ENCODE data around the gene PRKG1. TPM values are rescaled to one million over a fixed set of nuclear protein-coding genes. Genes with fewer than 3 reads are reported as not detected.

The PRKG1 gene
- total RNA-seq, 1 donor: 19.5 TPM

DNA sequence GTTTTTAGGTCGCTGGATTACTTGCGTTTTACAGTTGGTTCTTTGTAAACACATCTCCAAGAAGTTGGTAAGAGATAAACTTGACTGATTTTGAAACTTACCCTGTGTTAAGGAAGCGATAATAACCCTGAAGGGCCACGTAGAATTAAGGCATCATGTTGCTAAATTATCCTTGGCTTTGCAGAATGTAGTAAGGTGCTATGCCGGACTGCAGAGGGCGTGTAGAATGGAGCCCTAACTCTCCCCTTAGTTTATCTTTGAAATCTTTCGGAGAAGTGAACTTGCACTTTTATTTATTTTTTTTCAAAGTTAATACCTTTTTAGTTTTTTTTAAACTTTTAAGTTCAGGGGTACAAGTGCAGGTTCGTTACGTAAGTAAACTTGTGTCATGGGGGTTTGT, 1031.0 kb downstream of the PRKG1 start:
- H4K20me1 ChIP-seq (ENCODE audit: insufficient read depth, low read length): no peaks in the 10 kb centered on the region
- H3K27ac ChIP-seq (ENCODE audit: low read depth, low read length): no peak overlapping the region
- H3K79me2 ChIP-seq (ENCODE audit: insufficient read depth, low read length): no peaks in the 10 kb centered on the region
- TF ChIP-seq CTCF (IDR thresholded peaks at IDR 0.05; ENCODE audit: extremely low read depth, low read depth, low read length): no peak
- H3K4me3 ChIP-seq (ENCODE audit: insufficient read depth, low read length): no peak overlapping the region
- no peak overlapping the region for H2AFZ ChIP-seq (ENCODE audit: low read length)
- no peaks in the 10 kb centered on the region for H3K36me3 ChIP-seq (ENCODE audit: insufficient read depth, low read length)
- H3K4me2 ChIP-seq (ENCODE audit: insufficient read depth, low read length): no peak overlapping the region
- no peaks in the 10 kb centered on the region for H3K27me3 ChIP-seq (ENCODE audit: insufficient read depth, low read length)
- H3K9me3 ChIP-seq (ENCODE audit: low read depth, low read length): no peaks in the 10 kb centered on the region
- no peak for DNase-seq (ENCODE audit: insufficient read length, low spot score, missing footprints)
- no peaks in the 10 kb centered on the region for H3K4me1 ChIP-seq (ENCODE audit: insufficient read depth, low read length)

DNA sequence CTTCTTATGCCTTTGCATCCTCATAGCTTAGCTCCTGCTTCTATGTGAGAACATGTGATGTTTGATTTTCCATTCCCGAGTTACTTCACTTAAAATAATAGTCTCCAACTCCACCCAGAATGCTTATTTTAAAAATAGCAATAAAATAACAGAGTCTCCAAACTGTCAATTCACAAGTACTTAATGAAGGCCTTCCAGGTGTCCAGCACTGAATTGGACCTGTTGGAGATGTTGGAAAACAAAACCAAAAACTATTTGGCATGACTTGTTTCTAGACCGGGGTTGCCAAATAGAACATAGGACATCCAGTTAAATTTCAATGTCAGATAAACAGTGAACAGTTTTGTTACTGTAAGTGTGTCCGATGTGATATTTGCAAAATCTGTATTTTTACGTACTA, 1031.7 kb downstream of the PRKG1 start:
- Histone ChIP-seq H3K36me3 (ENCODE audit: insufficient read depth, low read length) (no peaks in the 10 kb centered on the region), H3K9me3 (ENCODE audit: low read depth, low read length) (no peaks in the 10 kb centered on the region)
- no peak for TF ChIP-seq CTCF (IDR thresholded peaks at IDR 0.05; ENCODE audit: extremely low read depth, low read depth, low read length)

GRCh38 chr10:52106899-52107298, 1032.6 kb downstream of the PRKG1 start:
- DNase-seq (ENCODE audit: insufficient read length, low spot score, missing footprints): peak; percentile 2
- H3K79me2 ChIP-seq (ENCODE audit: insufficient read depth, low read length): no peaks in the 10 kb centered on the region
- no peaks in the 10 kb centered on the region for H3K27me3 ChIP-seq (ENCODE audit: insufficient read depth, low read length)
- no peaks in the 10 kb centered on the region for H4K20me1 ChIP-seq (ENCODE audit: insufficient read depth, low read length)
- no peaks in the 10 kb centered on the region for H3K36me3 ChIP-seq (ENCODE audit: insufficient read depth, low read length)
- no peak overlapping the region for H3K4me2 ChIP-seq (ENCODE audit: insufficient read depth, low read length)
- no peak for TF ChIP-seq CTCF (IDR thresholded peaks at IDR 0.05; ENCODE audit: extremely low read depth, low read depth, low read length)
- no peak overlapping the region for H3K27ac ChIP-seq (ENCODE audit: low read depth, low read length)
- no peaks in the 10 kb centered on the region for H3K4me1 ChIP-seq (ENCODE audit: insufficient read depth, low read length)
- no peaks in the 10 kb centered on the region for H3K9me3 ChIP-seq (ENCODE audit: low read depth, low read length)
- no peak overlapping the region for H2AFZ ChIP-seq (ENCODE audit: low read length)
- no peak overlapping the region for H3K4me3 ChIP-seq (ENCODE audit: insufficient read depth, low read length)

More for the DNA sequence above, 1031.7 kb downstream of the PRKG1 start:
- no peaks in the 10 kb centered on the region for H3K79me2 ChIP-seq (ENCODE audit: insufficient read depth, low read length)
- H4K20me1 ChIP-seq (ENCODE audit: insufficient read depth, low read length): no peaks in the 10 kb centered on the region
- no peak overlapping the region for H2AFZ ChIP-seq (ENCODE audit: low read length)
- no peak overlapping the region for H3K4me2 ChIP-seq (ENCODE audit: insufficient read depth, low read length)
- H3K4me1 ChIP-seq (ENCODE audit: insufficient read depth, low read length): no peaks in the 10 kb centered on the region
- H3K4me3 ChIP-seq (ENCODE audit: insufficient read depth, low read length): no peak overlapping the region
- no peak for DNase-seq (ENCODE audit: insufficient read length, low spot score, missing footprints)
- H3K27ac ChIP-seq (ENCODE audit: low read depth, low read length): no peak overlapping the region
- H3K27me3 ChIP-seq (ENCODE audit: insufficient read depth, low read length): no peaks in the 10 kb centered on the region

DNA sequence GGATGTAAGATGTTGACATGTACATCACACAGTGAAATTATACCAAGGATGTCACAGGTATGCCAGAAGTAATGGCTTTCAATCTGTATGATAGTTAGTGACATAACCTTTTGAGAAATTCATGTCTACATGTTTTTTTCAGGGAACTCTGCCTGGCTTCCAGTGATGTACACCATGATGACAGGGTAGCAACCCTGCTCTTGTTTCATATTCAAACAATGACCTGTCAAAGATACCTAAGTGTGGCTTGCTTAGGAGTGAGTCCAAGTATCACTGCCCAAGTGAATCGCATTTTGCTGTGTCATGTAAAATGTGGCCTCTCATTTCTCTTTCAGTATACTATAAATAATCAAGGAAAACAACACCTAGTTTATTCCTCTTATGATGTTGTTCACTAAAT, 1033.9 kb downstream of the PRKG1 start:
- Histone ChIP-seq H3K4me1 (ENCODE audit: insufficient read depth, low read length) (no peaks in the 10 kb centered on the region), H3K27ac (ENCODE audit: low read depth, low read length) (no peak overlapping the region), H2AFZ (ENCODE audit: low read length) (no peak overlapping the region), H4K20me1 (ENCODE audit: insufficient read depth, low read length) (no peaks in the 10 kb centered on the region), H3K27me3 (ENCODE audit: insufficient read depth, low read length) (no peaks in the 10 kb centered on the region), H3K4me2 (ENCODE audit: insufficient read depth, low read length) (no peak overlapping the region), H3K4me3 (ENCODE audit: insufficient read depth, low read length) (no peak overlapping the region), H3K36me3 (ENCODE audit: insufficient read depth, low read length) (no peaks in the 10 kb centered on the region), H3K9me3 (ENCODE audit: low read depth, low read length) (no peaks in the 10 kb centered on the region), H3K79me2 (ENCODE audit: insufficient read depth, low read length) (no peaks in the 10 kb centered on the region)
- no peak for DNase-seq (ENCODE audit: insufficient read length, low spot score, missing footprints)
- TF ChIP-seq CTCF (IDR thresholded peaks at IDR 0.05; ENCODE audit: extremely low read depth, low read depth, low read length): no peak
